Neutrophil (primary cell): ENCODE measurements around the gene COL12A1.

Source experiments
- H3K27ac ChIP-seq: fragments of 200-600 bp; sonication (generic); 2 replicates; pipeline ENCODE4 v1.5.1; 2016; ENCODE audit warnings: mild to moderate bottlenecking, moderate library complexity
- H3K27me3 ChIP-seq: fragments of 200-600 bp; sonication (generic); 2 replicates; pipeline ENCODE4 v1.6.0; 2016; ENCODE audit warnings: mild to moderate bottlenecking
- H3K36me3 ChIP-seq: fragments of 200-600 bp; sonication (generic); 2 replicates; pipeline ENCODE4 v1.5.1; 2017
- H3K4me1 ChIP-seq, 2 experiments: fragments of 200-600 bp in 1 of 2; sonication (generic) in 1 of 2; 1 replicate in 1 of 2; 2 replicates in 1 of 2; pipeline versions ENCODE4 v1.5.1 to v1.6.1; 2013 to 2016; ENCODE audit warnings: low read depth in 1 of 2, low read length in 1 of 2, mild to moderate bottlenecking in 1 of 2, moderate library complexity in 1 of 2; ENCODE audit not compliant: control insufficient read depth in 1 of 2, insufficient read depth in 1 of 2
- H3K4me3 ChIP-seq, 2 experiments: fragments of 200-600 bp in 1 of 2; sonication (generic) in 1 of 2; 1 replicate in 1 of 2; 2 replicates in 1 of 2; pipeline ENCODE4 v1.5.1; 2013 to 2016; ENCODE audit warnings: low read depth in 1 of 2, low read length in 1 of 2, mild to moderate bottlenecking in 1 of 2, moderate library complexity in 1 of 2
- H3K9me3 ChIP-seq: fragments of 200-600 bp; sonication (generic); 2 replicates; pipeline ENCODE4 v1.5.1; 2016
- TF ChIP-seq, protein P1 (sequence below): fragments of 200-600 bp; sonication (generic); IDR thresholded peaks from 2 replicates; pipeline ENCODE4 v1.5.1; 2016; ENCODE audit warnings: antibody characterized with exemption

The COL12A1 gene

DNA sequence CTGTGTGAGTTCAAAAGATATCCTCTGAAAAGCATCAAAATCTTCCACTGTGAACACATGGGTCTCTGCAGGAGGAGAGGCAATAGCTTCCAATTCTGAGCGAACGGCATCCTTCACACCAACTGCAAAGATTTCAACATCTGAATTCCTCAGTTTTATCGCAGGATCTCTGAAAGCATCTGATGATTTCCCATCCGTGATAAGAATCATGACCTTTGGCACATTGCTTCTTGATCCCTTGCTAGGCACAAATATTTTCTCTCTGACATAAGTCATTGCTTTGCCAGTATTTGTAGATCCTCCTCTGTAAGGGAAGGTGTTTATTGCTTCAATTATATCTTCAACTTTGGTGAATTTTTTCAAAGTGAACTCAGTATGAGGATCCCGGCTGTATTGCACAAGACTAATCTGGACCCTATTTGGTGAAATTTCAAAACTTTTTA lies 22.7 kb downstream of the COL12A1 start:
- Histone ChIP-seq H3K27ac (no peak overlapping the region), H3K4me3 (no peak overlapping the region), H3K4me1 (peaks cover 0 to 1% of the 10 kb centered on the region in 2 experiments), H3K36me3 (no peaks in the 10 kb centered on the region), H3K9me3 (no peaks in the 10 kb centered on the region), H3K27me3 (peaks cover 4% of the 10 kb centered on the region)
- TF ChIP-seq, protein P1, sequence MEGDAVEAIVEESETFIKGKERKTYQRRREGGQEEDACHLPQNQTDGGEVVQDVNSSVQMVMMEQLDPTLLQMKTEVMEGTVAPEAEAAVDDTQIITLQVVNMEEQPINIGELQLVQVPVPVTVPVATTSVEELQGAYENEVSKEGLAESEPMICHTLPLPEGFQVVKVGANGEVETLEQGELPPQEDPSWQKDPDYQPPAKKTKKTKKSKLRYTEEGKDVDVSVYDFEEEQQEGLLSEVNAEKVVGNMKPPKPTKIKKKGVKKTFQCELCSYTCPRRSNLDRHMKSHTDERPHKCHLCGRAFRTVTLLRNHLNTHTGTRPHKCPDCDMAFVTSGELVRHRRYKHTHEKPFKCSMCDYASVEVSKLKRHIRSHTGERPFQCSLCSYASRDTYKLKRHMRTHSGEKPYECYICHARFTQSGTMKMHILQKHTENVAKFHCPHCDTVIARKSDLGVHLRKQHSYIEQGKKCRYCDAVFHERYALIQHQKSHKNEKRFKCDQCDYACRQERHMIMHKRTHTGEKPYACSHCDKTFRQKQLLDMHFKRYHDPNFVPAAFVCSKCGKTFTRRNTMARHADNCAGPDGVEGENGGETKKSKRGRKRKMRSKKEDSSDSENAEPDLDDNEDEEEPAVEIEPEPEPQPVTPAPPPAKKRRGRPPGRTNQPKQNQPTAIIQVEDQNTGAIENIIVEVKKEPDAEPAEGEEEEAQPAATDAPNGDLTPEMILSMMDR = no peak

DNA sequence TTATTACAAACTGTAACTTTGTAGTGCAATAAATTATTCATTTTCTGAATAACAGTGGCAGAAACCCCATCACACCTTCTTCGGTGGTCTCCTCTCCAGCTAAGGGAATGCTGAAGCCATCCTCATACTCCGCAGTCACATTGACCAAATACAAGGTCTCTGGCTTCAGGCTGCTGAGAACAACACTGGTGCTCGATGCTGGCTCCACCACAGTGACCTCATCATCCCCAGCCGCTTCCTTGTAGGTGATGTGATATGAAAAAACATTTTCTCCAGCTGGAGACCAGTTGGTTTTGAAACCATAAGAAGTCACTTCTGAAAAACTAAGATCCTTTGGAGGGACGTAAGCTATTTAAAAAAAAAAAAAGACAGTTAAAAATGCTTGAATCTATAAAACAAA lies 25.0 kb downstream of the COL12A1 start:
- TF ChIP-seq, protein P1 = no peak
- no peaks in the 10 kb centered on the region for H3K36me3 ChIP-seq
- H3K9me3 ChIP-seq = no peaks in the 10 kb centered on the region

DNA sequence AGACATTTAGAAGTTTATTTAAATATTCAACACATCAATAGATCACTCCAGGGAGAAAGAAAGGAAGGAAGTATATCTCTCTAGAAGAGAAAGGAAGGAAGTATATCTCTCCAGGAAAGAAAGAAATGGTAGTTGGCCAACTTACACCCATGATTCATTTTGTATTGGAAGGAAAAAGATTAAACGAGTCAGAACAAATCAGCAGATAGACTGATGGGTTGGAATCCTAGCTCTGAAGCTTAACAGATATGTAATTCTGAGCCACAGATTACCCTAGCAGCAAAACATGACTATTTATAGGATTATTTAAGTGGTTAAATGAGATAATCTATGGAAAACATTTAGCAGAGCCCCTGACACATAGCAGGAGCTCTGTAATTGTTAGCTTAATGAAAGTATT lies 27.1 kb downstream of the COL12A1 start:
- Histone ChIP-seq H3K9me3 (no peaks in the 10 kb centered on the region), H3K4me1 (no peaks in the 10 kb centered on the region), H3K36me3 (no peaks in the 10 kb centered on the region), H3K4me3 (no peak overlapping the region), H3K27me3 (peaks cover 8% of the 10 kb centered on the region), H3K27ac (no peak overlapping the region)
- TF ChIP-seq, protein P1 = no peak

More for the DNA sequence above, 25.0 kb downstream of the COL12A1 start:
- H3K27me3 ChIP-seq = peaks cover 8% of the 10 kb centered on the region
- H3K4me3 ChIP-seq = no peak overlapping the region
- no peaks in the 10 kb centered on the region for H3K4me1 ChIP-seq
- H3K27ac ChIP-seq = no peak overlapping the region

DNA sequence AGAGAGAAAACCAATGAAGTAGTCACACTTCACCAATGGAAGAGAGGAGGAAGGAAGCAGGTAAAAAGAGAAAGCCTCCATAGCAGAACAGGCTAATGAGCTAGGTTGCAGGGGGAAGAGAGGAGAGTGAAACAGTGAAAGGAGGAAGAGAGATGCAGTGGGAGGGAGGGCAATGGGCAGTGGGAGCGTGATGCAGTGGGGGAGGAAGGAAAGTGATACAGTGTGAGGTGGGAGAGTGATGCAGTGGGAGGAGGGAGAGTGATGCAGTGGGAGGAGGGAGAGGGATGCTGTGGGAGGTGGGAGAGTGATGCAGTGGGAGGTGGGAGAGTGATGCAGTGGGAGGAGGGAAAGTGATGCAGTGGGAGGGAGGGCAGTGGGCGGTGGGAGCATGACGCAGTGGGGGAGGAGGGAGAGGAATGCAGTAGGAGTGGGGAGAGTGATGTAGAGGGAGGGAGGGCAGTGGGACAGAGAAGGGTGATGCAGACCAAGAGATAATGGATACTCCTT lies 29.7 kb downstream of the COL12A1 start:
- TF ChIP-seq, protein P1 = no peak
- no peaks in the 10 kb centered on the region for H3K36me3 ChIP-seq
- H3K4me1 ChIP-seq = no peaks in the 10 kb centered on the region
- peaks cover 10% of the 10 kb centered on the region for H3K27me3 ChIP-seq
- H3K27ac ChIP-seq = no peak overlapping the region
- H3K9me3 ChIP-seq = no peaks in the 10 kb centered on the region
- no peak overlapping the region for H3K4me3 ChIP-seq

DNA sequence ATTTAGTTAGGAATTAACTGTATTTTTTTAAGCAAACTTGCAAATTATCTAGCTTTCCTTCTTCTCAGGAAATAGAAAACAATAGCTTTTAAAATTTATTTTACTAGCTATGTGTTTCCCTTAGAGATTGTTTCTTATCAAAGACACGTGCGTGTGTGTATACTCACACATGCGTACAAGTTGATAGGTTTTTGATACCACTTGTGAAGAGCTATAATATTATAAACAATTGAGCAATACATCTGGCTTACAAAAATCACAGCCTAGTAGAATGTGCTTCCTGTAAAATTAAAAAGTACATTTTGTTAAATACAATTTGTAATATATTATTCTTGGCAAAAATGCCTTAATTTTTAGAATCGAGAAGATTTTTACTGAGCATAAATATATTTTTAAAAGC lies 33.9 kb downstream of the COL12A1 start:
- Histone ChIP-seq H3K4me1 (no peaks in the 10 kb centered on the region), H3K9me3 (no peaks in the 10 kb centered on the region), H3K4me3 (no peak overlapping the region), H3K27ac (no peak overlapping the region), H3K36me3 (no peaks in the 10 kb centered on the region), H3K27me3 (peaks cover 7% of the 10 kb centered on the region)
- TF ChIP-seq, protein P1 = no peak

DNA sequence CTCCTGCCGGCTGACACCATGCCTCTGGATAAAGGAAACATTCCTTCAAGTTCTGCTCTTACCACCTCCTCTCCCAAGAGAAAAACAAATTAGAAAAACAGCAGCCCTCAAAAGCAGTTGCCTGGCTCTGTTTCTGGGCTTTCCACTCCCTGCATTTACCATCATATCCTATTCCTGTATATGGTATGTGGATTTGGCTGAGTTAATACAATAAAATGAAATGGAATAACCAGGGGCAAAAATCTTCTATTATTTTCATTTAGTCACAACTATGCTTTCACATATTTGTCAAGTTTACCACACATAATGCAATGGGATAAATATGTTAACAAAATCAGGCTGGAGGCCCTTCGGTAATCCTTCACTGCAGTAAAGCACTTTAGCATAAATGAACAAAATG lies 34.3 kb downstream of the COL12A1 start:
- TF ChIP-seq, protein P1 = no peak

More for the DNA sequence above, 34.3 kb downstream of the COL12A1 start:
- no peak overlapping the region for H3K4me3 ChIP-seq
- H3K9me3 ChIP-seq = no peaks in the 10 kb centered on the region
- no peaks in the 10 kb centered on the region for H3K4me1 ChIP-seq
- no peak overlapping the region for H3K27ac ChIP-seq
- peaks cover 7% of the 10 kb centered on the region for H3K27me3 ChIP-seq
- no peaks in the 10 kb centered on the region for H3K36me3 ChIP-seq
